GM19467 (cell line): ENCODE results near the gene ELFN1.

Source experiments
- ATAC-seq: cut with Tn5 transposase; IDR thresholded peaks from one replicate; pipeline ENCODE4 v1.9.1; 2021; ENCODE audit warnings: mild to moderate bottlenecking, moderate library complexity; ENCODE audit not compliant: unreplicated experiment

Gene ELFN1

GRCh38 chr7:1721047-1721690, 51.1 kb downstream of the ELFN1 start:
- no peak for ATAC-seq

DNA sequence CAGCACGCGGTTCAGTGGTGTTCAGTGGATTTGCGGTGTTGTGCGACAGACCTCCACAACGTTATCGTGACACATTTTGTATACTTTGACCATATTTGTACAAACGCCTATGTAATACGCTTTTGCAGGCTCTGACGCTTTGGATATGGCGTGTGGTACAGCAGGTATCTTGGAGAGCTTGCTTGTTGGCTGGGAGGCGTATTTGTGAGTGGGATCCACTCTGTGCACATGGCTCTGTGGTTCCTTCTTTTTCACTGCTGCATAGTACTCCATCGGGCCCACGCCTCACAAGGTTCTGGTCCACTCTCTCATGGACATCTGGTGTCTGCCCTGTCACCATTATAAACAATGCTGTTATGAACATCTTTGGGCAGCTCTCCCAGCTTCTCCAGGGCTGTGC, 53.2 kb downstream of the ELFN1 start:
- no peak for ATAC-seq

DNA sequence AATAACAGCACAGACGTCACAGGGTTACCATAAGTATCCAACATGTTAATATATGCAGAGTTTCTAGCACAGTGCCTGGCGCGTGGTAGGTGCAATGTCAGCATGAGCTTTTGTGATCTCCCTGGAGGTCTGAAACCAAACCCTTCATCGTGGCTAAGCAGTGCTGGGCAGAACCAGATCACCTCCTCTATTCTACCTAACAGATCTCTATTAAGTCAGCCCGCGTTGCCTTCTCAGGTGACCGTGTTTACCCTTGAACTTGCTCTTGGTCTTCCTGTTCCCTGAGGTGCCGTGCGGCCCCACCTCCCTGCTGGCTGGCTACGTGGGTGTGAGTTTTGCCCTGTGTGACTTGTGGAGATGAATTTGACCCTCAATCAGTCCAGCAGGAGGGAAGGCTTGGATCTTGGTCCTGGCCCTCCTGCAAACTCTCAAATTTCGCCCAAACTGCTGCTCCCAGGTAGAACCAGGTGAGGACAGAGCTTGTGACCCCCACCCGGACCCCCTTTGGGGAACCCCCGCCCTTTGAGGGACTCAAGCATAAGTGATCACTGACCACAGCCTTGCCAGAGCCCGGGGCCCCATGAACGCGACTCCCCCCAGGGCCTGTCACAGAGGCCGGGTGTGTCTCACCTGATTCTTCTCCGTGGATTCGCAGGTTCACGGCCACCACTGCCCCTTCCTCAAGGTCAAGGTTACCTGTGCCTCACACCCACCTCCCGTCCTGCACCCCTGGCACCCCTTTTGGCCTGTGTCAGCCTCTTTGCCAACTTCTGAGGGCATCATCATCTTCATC, 54.2 kb downstream of the ELFN1 start:
- no peak for ATAC-seq

GRCh38 chr7:1725199-1725690, 55.2 kb downstream of the ELFN1 start:
- no peak for ATAC-seq

DNA sequence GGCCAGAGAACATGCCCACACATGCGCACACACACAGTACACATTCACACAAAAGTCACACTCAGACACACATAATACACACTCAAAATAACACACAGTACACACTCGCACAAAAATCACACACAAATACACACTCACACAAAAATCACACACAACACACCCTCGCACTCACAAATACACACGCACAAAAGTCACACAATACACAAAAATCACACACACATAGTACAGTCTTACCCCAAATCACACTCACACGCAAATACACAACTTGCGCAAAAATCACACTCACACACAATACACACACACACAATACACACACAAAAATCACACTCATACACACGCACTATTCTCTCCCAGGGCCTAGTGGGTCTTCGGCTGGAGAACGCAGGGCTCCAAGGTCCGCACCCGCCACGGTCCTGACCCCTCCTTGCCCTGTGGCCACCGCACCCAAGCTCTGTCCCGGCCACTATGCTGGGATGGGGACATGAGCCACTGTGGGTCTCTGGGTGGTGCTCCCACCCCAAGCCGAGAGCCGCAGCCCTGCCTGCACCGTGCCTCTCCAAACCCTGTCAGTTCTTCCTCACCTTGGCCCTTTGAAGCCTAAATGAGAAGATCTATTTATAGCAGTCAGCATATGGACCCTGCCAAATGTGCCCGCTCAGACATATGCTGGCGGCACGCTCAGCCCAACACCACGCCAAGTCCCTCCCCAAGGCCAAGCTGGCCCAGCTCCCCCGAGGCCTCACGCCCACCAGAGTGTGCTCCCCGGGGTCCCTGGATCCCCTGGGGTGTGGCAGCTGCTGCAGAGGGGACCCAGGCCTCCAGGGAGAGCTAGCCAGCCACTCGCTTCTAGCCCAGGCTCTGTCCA, 55.9 kb downstream of the ELFN1 start:
- ATAC-seq = no peak

GRCh38 chr7:1727079-1727478, 57.0 kb downstream of the ELFN1 start:
- no peak for ATAC-seq

DNA sequence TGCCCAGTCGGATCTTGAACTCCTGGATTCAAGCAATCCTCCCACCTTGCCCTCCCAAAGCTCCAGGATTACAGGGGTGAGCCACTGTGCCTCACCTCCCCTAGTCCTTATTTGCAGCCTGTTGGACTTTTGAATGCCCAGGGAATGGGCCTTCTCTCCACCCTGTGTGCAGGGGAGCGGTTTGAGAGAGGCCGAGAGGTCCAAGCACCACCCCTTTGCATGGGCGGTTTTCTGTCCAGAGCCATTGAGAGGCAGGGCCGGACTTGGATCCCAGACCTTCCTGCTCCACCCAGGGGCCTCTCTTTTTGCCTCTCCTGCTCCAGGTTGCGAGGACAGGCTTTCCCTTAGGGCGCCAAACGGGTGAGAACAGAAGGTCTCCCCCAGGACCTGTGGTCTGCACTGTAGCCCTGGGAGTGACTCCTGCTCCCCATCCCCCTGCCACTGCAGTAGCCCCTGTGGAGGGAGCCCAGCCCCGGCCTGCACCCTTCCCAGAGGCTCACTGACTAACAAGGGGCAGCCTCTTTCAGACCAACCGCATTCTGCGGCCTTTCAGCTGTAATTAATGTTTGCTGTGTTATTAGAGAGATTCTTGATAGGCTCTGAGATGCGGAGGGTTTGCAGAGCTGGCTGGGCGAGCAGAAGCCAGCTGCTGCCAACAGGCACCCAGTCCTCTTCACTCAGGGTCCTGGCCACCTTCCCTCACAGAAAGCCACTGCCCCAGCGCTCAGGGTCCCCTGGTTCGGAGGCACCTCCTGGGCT, 57.9 kb downstream of the ELFN1 start:
- ATAC-seq = no peak

- no peak for ATAC-seq
Measured at GRCh38 chr7:1729183-1729582, 59.1 kb downstream of the ELFN1 start.

GRCh38 chr7:1729773-1730172, 59.7 kb downstream of the ELFN1 start:
- ATAC-seq = no peak

- ATAC-seq = no peak
Measured at GRCh38 chr7:1732072-1732471, 62.0 kb downstream of the ELFN1 start.

DNA sequence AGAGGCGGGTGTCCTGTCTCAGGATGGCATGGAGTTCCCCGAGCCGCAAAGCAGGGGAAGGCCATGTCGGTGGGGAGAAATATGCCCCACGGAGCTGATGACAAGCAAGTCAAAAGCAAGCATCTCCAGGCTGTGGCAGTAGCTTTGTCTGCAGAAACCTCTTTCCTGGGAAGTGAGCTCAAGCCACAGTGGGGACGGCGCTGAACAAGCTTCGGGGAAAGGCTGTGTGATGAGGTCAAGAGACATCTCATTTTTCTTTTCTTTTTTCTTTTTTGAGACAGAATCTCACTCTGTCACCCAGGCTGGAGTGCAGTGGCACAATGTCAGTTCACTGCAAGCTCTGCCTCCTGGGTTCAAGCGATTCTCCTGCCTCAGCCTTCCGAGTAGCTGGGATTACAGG, 62.6 kb downstream of the ELFN1 start:
- no peak for ATAC-seq

DNA sequence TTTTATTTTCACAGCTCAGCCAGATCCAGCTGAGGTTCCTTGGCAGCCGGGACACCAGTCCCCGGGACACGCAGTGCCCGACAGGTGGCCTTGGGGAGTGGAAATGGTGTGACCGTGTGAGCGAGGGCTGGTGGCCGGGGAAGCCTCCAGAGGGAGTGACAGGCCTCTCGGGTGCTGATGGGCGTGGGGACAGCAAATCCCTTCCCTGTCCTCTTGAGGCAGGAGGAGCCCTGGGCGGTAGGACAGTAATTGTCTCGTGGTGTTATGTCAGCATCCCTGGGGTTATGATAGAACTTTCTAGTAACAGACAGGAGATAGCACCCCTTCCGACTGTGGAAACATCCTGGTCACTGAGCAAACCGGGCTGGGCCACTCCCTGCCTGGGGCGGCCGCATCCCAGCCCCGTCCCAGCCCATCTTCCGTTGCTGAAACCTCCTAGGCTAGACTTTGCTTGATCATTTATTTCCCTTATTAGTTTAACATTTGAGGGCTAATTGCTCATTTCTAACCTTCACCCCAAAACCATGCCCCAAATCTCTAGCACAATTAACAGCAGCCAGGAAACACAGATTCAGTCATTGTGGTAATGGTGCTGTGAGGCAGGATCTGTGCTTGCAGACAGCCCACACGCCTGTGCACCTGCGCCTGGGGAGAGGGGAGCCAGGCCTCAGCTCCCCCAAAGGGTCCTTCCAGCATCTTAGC, 63.3 kb downstream of the ELFN1 start:
- ATAC-seq = no peak

DNA sequence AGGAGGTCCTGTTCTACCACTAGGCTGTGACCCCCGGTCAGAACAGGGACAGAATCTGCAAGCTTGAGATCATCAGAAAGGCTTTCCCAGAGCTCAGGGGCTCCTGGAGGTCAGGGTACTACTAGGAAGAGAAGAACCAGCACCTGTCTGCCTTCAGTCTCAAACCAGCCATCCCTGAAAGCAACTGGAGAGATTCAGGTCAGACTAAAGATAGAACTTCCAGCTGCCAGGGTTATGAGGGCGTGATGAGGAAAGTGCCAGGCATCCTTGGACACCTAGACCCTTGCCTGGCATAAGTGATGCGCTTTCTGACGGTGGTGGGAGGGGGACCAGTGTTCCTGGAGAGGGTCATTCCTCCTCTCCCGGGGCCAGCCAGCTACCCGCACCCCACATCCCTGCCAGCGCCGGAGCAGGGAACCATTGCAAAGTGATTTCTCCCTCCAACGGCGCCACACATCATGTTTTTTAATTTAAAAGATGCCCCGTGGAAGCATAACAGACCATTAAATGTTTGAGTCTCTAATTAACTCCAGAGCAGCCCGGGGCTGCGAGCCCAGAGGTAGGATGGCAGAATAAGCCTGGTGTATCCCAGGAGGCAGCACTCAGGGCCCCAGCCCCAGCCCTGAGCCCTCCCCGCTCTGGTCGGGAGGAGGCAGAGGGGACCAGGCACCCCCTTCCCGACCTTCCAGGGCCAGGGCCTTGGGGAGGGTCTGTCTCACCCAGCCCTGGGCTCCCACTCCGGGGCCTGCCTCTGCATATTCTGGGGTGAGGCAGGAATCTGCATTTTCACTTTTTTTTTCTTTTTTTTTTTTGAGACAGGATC, 64.0 kb downstream of the ELFN1 start:
- no peak for ATAC-seq

DNA sequence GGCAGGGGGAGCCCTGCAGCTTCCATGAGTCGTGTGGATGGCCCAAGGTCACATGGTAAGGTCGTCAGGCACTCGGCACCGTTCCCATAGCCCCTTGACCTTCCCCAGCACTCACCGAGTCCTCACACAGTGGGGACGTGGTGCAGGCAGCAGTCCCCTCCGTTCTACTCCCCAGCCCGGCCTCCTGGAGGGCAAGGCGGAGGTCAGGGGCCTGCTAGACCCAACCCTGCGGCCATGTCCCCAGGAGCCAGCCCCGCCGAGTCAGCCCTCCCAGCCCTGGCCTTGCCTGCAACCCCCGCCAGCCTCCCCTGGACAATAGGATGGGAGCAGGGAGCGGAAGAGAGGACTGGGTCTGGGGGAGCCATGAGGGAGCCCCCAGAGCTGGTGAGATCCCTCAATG, 65.2 kb downstream of the ELFN1 start:
- ATAC-seq = no peak

GRCh38 chr7:1735806-1736483, 65.9 kb downstream of the ELFN1 start:
- no peak for ATAC-seq

GRCh38 chr7:1736484-1736817, 66.4 kb downstream of the ELFN1 start:
- no peak for ATAC-seq

DNA sequence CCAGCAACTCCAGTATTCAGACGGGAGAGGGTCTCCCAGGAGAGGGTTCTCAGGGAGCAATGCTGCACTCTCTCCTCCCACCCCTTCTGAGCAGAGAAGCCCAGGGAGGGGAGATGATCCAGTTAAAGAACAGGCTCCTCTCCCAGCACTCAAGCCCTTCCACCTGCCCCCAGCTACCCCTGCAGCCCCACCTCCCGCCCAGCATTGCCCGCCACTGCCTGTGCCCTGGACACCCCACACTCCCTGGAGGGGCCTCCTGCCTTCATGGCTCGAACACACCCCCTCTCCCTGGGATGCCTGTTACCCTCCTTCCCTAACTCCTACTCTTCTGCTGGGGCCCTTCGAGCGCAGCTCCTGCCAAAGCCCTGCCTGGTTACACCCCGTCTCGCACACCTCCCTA, 66.8 kb downstream of the ELFN1 start:
- ATAC-seq = no peak

DNA sequence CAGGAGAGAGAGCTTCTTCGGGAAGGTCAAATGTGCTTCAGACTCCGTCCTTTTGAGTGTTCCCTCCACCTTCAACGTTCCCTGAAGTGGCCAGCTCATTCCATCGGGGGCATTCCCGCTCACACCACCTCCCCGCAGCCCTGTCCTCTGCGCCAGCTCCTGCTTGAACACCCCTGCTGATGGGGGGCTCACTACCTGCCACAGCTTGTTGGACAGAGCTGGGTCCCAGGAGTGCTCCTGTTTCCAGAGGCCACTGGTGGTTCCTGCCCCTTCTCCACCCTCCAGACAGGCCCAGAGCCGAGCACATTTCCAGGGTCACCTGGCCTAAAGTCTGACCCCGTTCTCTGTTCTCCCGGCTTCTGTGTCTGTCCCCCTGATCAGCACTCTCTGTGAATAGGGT, 67.4 kb downstream of the ELFN1 start:
- no peak for ATAC-seq

DNA sequence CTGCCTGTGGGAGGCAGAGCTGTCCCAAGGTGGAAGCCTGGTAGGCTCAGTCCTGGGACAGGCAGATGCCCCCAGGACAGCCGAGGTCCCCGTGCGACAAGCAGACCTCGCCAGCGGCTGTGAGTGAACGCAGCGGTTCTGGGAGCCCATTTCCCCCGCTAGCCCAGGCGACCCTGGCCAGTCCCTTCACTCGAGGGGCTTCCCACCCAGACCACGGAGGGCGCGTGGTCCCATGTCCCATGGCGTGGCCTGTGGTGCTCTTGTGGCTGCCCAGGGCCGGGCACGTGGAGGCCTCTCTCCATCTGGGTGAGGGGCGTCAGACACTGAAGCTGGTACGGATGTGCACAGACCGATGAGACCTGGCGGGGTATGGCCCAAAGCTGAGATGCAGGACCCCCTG, 67.9 kb downstream of the ELFN1 start:
- no peak for ATAC-seq
